Stimulated activated CD4-positive, alpha-beta T cell treated with anti-CD3 and anti-CD28 coated beads, Interleukin-4, amount 100 ng/mL, for 4 hours (primary cell): ENCODE data around the gene FOLR2.
"Not testable (repeated sequence)": the region's sequence is repeated elsewhere in the genome, so short reads cannot be mapped to it uniquely, and the experiment has no call there.

Experiments used
- DNase-seq, 2 experiments: peaks; one replicate each; pipeline ENCODE4 v3.0.0-alpha.2; 2020

Gene FOLR2

DNA sequence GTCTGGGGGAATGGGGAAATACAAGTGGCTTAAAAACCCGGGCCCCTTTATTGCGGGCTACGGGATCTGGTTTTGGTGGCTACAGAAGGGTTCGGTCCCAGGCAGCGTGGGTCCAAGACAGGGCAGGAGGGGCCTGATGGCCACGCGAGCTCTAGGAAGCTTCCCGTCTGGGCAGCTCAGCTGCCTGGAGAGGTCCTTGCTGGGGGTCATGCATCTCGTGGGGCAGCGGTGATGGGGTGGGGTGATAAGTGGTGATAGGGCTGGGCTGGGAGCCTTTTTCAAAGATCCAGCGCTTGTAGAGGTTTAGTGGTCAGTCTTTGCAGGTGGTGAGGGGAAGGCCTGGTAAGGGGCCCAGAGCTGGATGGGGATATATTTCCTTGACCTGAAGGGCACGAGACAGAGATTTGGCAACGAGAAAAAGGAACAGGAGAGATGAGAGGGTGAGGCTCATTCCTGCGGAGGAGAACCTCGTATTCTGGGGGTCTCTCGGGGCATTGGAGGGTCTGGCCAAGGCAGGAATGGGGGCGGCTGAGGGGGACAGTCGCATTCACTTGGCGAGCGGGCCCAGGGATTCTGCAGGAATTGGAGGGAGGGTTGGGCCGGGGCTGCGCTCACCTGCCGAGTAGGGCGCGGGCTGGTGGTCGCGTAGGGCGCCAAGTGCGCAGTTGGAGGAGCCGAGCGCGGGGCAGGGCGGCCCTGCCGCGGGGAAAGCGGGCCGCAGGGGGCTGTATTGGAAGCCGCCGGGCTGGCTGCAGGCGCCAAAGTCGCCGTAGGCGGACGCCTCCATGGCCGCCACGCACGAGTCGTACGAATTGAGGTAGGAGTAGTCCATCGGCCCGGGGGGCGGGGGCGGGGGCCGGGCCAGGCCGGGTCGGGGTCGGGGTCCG, 26.8 kb downstream of the FOLR2 start:
- DNase-seq, result no peak

DNA sequence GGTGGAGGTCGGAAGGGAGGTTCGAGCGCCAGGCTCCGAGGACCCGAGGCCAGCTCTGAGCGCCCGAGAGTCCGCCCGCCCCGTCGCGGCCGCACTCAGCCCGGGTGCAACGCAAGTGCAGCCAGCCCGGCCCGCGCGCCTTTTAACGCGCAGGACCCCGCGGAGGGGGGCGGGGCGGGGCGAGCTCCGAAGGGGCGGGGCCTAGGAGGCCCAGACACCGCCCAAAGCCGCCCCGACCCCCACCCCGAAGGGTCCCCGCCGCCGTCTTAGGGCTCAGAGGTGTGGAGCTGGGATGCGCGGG, 27.4 kb downstream of the FOLR2 start, which contains the start of gene PHOX2A:
PHOX2A (minus strand) TSS at position 117 of the 301 bp plus-strand sequence. CDS start 172 bp downstream, outside the sequence.
- DNase-seq, result no peak

DNA sequence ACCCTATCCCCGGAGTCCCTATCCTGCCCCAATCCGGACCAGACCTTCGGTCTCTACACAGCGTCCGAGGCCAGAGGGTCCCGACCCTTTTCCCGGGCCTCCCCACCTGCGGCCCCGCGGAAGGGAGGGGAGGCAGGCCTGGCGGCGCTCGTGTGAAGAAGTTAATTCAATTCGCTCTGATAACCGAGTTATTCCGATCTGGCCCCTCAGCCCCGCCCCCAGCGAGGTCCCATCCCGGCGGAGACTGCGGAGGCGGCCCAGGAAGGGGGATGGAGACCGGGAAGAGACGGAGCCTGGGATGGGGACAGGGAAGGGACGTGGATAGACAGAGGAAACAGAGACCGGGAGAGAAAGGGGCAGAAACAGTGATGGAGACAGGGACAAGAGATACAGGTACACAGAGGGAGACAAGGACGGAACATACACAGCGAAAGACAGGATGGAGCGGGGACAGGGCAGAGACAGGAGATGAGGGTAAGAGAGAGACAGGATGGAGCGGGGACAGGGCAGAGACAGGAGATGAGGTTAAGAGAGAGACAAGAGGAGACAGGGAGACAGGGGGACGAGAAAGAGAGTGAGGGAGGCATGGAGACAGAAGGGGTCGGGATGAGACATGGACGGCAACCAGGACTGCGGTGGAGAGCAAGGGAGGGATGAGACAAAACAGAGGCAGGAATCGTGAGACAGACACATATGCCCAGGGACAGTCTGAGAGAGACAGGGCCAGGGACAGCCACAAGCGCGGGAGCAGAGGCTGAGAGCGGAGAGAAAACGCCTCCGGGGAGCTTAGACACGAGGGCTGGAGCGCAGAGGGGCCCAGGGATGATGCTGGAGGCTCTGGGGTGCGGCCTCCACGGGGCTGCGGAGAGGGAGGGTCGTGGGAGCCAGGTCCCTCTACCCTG, 28.0 kb downstream of the FOLR2 start:
- DNase-seq, result no peak

DNA sequence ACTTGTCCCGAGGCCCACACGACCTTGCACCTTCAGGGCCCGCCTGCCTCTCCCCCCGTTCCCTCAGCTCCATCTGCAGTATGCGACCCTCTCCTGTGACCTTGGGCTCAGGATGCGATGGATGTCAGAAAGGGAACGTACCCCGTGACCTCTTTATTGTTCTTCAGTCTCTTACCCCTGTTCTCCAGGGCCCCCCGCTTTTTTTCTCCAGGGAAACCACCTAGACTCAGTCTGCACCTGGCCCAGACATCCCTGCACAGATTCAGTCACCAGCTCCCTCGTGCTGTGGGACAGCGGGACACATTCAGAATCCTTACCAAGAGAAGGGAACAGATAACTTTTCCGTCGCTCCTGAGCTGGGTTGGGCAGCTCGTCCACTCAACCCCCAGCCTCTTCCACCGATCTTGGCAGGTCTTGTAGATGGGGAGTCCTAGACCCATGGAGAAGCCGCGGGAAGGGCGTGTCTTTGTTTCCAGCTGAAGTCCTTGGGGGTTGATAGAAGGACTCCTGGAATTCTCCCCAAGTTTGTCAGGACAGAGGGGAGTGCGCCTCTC, 28.7 kb downstream of the FOLR2 start:
- no peak for DNase-seq

DNA sequence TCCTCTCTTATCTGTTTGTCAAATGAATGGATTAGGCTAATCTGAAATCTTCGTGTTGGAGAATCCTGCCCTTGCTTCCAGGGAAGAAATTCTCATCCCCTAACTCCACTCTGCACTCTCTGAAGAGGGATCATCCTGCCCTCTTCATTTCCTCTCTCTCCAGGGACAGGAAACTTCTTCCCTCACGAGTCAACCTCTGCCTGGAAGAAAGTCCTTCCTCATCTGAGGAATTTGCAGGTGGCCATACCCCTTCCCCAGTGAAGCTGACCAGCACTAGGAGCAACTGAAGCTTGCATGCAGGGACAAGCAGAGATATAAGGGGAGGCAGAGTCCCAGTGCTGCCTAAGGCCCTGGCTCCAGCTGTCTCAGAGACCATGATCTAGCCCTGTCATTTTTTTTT, 31.0 kb downstream of the FOLR2 start:
- DNase-seq, result no peak

DNA sequence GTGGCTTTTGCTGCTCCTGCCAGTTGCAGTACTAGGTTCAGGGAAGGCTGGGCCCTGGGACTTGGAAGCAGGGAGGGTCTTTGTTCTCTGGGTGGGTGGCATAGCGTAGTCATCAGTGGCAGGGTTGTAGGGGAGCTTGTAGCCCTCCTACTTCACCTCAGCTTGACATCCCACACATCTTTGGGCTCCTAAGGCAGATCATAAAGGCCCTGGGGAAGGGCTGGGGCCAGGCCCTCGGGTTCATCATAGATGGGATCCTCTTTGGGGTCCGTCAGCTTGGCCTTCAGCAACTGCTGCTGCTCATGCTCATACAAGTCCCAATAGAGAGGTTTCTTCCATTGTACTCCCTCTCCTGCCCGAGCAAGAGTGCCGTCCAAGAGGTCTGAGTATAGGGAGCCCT, 33.4 kb downstream of the FOLR2 start:
- DNase-seq, result no peak

DNA sequence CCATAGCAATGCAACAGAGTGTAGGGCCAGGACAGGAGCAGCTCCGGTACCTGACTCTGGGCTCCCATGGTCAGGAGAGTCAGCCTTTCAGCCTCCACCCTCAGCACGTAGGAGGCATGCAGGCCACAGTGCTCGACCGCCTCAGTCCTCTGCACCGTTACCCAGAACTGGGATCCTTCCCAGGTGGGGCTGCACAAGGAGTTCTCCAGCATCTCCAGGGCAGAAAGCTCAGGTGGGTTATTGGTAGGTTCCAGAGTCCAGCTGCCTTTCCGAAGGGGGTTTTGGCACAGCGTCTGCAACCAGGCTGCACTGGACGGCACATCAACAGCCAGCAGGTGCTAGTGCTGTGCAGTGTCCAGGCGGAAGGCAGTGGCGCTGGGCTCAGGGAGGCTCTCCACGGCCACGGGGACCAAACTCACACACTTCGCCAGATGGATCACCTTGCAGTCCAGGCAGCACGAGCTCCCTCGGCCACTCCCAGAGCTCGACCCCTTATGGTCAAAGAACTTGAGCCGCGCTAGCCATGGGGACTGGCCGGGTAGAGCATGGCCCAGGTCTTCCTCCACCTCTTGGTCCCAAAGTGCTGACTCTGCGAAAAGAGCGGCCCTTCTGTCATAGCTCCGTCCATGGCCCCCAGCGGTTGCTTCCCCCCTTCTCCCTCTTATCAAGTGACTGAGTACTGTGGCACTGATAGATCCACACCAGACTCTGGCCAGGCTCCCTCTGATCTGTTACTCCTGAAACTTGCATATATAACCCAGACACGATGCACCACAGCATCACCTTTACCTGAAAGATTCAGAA, 34.3 kb downstream of the FOLR2 start:
- no peak for DNase-seq

DNA sequence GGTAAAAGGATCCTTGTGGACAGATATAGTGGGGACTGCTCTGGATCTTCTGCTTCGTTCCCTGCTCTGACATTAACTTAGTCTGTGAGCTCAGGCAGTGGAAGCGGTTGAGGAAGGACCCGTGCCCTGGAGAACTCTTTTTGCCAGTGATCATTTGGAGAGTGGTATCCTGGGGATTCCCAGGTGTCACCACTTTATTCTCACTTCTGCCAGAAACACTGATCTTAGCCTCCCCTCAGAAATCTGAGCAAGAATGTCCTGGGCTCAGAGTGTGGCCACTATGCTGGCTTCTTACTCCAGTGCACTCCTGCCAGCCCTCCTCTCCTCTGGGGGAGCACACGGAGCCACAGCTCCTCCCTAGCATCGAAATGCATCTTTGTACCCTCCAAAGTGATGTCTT, 35.0 kb downstream of the FOLR2 start:
- DNase-seq, result no peak

DNA sequence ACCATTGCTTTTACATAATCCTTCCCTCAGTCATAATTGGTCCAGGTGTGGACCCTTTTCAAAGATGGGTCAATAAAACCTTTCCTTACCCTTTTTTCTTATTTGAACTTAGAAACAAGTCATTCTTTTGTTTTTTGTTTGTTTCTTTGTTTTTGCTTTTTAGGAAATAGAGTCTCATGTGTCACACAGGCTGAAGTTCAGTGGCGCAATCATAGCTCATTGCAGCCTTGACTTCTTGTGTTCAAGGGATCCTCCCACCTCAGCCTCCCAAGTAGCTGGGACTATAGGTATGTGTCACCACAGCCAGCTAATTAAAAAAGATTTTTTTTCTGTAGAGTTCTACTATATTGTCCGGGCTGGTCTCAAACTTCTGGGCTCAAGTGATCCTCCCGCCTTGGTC, 36.8 kb downstream of the FOLR2 start:
- no peak for DNase-seq

DNA sequence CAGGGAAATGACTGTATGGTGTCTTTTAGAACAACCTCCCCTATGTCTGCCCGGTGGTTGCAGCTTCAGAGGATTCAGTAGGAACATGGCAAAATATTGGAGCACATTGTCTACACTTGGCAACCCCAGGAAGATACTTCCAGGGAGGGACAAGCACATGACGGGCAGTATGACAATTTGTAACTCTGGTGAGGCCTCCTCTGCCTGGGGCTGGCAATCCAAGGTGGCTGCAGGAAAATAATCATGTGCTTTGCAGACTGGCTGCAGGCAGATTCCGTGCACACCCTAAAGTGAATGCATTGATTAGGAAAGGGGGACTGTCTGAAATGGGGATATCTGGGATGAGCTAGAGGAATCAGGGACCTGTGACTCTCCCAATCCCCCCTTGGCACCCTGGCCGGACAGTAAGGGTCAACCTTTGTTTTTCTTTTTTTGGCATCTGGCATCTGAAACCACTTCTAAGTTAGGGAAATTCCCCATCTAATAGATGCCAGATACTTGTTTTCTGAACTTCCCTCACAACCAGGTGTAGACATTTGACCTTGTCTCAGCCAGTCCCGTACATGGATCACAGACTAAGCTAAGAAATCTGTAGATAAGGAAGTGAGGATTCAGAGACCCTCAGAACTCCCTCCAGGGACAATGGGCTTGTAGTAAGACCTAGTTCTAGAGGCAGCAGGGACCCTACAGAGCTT, 37.9 kb downstream of the FOLR2 start:
- DNase-seq, result no peak

DNA sequence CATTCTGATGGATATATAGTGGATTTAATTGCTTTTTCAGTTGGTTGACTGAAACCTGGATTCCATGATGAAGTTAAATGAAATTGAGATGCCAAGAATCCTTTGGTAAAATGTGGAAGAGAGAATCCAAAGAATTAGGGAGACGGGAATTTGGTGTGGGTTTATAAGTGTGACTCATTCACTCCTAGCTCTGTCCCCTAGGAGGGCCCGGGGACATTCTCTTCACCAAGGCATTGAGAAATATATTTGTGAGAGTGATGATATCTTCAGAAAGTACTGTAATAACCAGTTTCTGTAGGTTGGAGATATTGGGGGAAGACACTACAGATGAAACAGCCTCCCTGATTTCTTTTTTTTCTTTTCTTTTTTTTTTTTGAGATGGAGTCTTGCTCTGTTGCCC, 41.0 kb downstream of the FOLR2 start:
- DNase-seq, result no peak

DNA sequence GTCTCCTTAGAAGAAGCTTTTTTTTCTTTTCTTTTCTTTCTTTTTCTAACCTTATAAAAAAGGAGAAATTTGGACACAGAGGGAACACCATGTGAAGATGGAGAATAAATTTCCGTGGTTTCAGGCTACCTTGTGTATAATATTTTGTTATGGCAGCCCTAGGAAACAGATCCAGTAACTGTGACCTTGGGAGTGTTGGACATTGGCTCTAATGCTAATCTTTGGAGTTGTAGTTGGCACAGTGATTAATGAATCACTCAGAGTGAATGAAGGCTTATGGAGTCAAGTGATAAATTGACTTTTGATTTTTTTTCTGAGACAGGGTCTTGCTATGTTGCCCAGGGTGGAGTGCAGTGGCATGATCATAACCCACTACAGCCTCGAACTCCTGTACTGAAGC, 42.9 kb downstream of the FOLR2 start:
- no peak for DNase-seq

DNA sequence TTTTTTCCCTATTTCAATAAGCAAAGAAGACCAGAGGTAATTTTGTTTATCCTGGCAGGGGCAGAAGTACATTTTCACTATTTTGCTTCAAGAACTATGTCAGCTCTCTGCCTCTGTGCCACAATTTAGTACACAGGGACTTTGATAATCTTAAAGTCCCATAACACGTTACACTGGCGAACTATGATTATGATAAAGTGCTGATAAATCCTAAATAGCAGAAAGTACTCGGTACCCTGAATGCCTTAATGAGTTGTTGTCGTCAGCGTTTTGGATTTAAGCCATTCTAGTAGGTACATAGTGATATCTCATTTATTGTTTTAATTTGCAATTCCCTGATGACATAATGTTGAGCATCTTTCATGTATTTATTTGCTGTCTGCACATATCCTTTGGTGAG, 44.0 kb downstream of the FOLR2 start:
- no peak for DNase-seq

DNA sequence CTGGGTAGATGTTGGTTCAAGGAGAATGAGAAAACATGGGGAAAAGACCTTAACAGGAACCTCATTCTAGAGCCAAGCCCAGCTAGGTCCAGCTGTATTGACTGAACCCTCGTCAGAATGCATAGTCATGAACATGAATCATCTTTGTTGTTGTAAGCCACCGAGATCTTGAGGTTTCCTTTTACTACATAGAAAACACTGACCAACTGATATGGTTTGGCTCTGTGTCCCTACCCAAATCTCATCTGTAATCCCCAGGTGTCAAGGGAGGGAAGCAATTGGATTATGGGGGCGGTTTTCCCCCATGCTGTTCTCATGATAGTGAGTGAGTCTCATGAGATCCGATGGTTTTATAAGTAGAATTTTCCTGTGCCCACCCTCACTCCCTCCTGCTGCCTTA, 46.8 kb downstream of the FOLR2 start:
- DNase-seq, result no peak

DNA sequence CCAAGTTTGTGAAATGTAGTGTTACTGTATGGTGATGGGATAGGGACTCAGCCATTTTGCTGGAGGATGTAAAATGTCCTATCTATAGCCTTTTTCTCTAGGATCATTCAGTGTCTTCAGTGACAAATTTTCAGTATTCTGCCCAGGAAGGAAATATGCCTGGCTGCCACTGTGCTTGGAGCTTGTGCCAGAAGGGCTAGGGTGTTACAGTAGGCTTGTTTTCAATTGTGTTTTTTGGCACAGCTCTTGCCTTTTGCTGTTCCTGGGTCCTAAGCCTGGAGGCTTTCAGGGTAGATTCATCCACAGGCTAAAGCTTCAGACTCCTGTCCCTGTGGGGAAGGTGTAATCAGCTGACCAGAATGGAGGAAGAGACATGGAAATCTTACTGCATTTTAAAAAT, 49.4 kb downstream of the FOLR2 start:
- DNase-seq, result no peak

DNA sequence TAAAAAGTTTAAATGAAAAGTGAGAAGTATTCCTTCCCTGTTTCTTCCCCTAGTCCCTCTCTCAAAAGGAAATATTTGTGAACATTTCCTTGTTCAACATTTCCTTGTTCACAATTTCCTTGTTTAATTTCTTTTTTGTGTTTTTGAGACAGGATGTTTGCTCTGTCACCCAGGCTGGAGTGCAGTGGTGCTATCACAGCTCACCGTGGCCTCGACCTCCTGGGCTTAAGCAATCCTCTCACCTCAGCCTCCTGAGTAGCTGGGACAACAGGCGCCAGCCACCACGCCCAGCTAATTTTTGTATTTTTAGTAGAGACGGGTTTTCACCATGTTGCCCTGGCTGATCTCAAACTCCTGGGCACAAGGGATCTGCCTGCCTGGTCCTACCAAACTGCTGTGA, 50.4 kb downstream of the FOLR2 start:
- not testable (repeated sequence) for DNase-seq

DNA sequence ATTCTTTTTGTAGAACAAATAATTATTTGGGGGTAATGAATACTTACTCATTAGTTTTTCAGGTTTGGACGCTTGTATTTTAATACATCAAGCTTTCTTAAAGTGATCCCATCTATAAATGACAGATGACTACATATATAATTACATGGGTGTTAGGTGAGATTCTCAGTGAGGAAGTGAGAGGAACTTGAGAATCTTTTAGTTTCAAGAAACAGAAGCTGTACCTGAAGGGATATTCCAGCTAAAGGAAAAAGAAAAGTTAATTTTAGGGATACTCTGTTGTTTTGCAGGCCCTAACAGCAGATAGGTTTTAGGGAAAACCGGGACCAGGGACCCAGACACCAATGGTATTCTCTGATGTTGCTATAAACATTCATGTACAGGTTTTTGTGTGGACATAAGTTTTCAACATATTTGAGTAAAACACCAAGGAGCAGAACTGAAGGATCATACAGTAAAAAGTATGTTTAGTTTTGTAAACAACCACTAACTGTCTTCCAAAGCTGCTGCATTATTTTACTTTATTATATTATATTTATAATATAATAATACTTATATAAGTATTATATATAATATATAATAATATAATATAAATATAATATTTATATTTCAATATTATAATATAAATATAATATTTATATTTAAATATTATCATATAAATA, 51.5 kb downstream of the FOLR2 start:
- DNase-seq, result no peak
